Measurements from ENCODE around the gene TMEM259. TPM values are rescaled to one million over a fixed set of nuclear protein-coding genes. Genes with fewer than 3 reads are reported as not detected.
A peak's percentile ranks its signal among the peaks of the same experiment; 100 is the strongest.

TMEM259 gene
- total RNA-seq, 4 donors from 2014 or later = 146 to 179 (median 154) TPM

- no CpG with 5 or more reads among the region's 29 CpGs for WGBS, 2 donors (ENCODE audit: low coverage in 1 of 2)
- H3K27ac ChIP-seq = peak overlapping the region in 1 of 4 donors; percentile 69
- ATAC-seq = no peak
Observed at GRCh38 chr19:1009981-1010538, 10.9 kb downstream of the TMEM259 start.

DNA sequence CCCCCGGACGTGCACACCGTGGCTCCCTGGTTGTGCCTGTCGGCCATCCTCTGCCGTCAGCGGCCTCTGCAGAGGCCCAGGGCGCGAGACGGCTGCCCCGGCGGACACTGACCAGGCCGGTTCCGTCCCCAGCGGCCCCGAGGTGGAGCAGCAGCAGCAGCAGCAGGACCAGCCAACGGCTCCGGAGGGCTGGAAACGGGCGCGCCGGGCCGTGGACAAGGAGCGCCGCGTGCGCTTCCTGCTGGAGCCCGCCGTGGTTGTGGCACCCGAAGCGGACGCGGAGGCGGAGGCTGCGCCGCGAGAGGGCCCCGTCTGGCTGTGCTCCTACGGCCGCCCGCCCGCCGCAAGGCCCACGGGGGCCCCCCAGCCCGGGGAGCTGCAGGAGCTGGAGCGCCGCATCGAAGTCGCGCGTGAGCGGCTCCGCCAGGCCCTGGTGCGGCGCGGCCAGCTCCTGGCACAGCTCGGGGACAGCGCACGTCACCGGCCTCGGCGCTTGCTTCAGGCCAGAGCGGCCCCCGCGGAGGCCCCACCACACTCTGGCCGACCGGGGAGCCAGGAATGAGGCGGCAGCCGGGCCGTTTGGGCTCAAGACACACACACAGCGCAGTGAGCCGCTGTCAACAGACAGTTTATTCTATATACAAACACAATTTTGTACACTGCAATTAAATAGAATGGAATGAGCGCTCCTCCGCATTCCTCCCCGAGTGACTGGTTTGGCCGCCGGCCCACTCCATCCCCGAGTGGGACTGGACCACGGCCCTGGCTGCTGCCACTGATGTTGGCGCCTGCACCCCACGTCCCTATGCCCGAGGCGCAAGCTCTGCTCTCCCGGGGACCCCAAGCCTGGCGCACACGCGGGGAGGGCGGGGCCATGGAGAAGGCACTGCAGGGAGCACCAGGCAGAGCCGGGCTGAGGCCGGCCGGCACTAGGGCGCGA, 11.6 kb downstream of the TMEM259 start:
- ATAC-seq = no peak
- H3K36me3 ChIP-seq = peaks cover 0 to 58% of the 10 kb centered on the region in 2 donors
- H3K27ac ChIP-seq = peak overlapping the region in 1 of 4 donors; percentile 69
- H3K4me3 ChIP-seq = no peak overlapping the region
- TF ChIP-seq EP300 (IDR thresholded peaks at IDR 0.05) = no peak
- TF ChIP-seq, protein P1, sequence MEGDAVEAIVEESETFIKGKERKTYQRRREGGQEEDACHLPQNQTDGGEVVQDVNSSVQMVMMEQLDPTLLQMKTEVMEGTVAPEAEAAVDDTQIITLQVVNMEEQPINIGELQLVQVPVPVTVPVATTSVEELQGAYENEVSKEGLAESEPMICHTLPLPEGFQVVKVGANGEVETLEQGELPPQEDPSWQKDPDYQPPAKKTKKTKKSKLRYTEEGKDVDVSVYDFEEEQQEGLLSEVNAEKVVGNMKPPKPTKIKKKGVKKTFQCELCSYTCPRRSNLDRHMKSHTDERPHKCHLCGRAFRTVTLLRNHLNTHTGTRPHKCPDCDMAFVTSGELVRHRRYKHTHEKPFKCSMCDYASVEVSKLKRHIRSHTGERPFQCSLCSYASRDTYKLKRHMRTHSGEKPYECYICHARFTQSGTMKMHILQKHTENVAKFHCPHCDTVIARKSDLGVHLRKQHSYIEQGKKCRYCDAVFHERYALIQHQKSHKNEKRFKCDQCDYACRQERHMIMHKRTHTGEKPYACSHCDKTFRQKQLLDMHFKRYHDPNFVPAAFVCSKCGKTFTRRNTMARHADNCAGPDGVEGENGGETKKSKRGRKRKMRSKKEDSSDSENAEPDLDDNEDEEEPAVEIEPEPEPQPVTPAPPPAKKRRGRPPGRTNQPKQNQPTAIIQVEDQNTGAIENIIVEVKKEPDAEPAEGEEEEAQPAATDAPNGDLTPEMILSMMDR (IDR thresholded peaks at IDR 0.05) = no peak
- TF ChIP-seq POLR2AphosphoS5 (IDR thresholded peaks at IDR 0.05) = peak; percentile 27
- WGBS, 2 donors (ENCODE audit: low coverage in 1 of 2) = no CpG with 5 or more reads among the region's 92 CpGs
- peaks cover 2% of the 10 kb centered on the region for H3K27me3 ChIP-seq
- H3K4me1 ChIP-seq = peaks cover 0 to 11% (median 0%) of the 10 kb centered on the region in 3 donors
- H3K9me3 ChIP-seq = no peaks in the 10 kb centered on the region

More at GRCh38 chr19:1009981-1010538, 10.9 kb downstream of the TMEM259 start:
- peaks cover 0 to 18% (median 1%) of the 10 kb centered on the region in 3 donors for H3K4me1 ChIP-seq
- peaks cover 0 to 66% of the 10 kb centered on the region in 2 donors for H3K36me3 ChIP-seq
- no peak overlapping the region for H3K4me3 ChIP-seq
- no peaks in the 10 kb centered on the region for H3K9me3 ChIP-seq
- H3K27me3 ChIP-seq = no peaks in the 10 kb centered on the region
- TF ChIP-seq EP300 (IDR thresholded peaks at IDR 0.05) (no peak), POLR2AphosphoS5 (IDR thresholded peaks at IDR 0.05) (no peak), POLR2A (IDR thresholded peaks at IDR 0.05) (no peak)
- TF ChIP-seq, protein P1 (IDR thresholded peaks at IDR 0.05) = no peak

GRCh38 chr19:1008268-1009040, 12.5 kb downstream of the TMEM259 start:
- TF ChIP-seq POLR2AphosphoS5 (IDR thresholded peaks at IDR 0.05) (no peak), EP300 (IDR thresholded peaks at IDR 0.05) (no peak), POLR2A (IDR thresholded peaks at IDR 0.05) (no peak)
- TF ChIP-seq, protein P1 (IDR thresholded peaks at IDR 0.05) = no peak
- Histone ChIP-seq H3K27me3 (peaks cover 10% of the 10 kb centered on the region), H3K27ac (peak overlapping the region in 1 of 4 donors; percentile 69), H3K9me3 (no peaks in the 10 kb centered on the region), H3K4me1 (peaks cover 0 to 2% (median 0%) of the 10 kb centered on the region in 3 donors), H3K4me3 (no peak overlapping the region), H3K36me3 (peaks cover 0 to 50% of the 10 kb centered on the region in 2 donors)
- 95 to 98% methylated on average over 4 to 9 of the region's 45 CpGs for WGBS, 2 donors (ENCODE audit: low coverage in 1 of 2)
- ATAC-seq = no peak

DNA sequence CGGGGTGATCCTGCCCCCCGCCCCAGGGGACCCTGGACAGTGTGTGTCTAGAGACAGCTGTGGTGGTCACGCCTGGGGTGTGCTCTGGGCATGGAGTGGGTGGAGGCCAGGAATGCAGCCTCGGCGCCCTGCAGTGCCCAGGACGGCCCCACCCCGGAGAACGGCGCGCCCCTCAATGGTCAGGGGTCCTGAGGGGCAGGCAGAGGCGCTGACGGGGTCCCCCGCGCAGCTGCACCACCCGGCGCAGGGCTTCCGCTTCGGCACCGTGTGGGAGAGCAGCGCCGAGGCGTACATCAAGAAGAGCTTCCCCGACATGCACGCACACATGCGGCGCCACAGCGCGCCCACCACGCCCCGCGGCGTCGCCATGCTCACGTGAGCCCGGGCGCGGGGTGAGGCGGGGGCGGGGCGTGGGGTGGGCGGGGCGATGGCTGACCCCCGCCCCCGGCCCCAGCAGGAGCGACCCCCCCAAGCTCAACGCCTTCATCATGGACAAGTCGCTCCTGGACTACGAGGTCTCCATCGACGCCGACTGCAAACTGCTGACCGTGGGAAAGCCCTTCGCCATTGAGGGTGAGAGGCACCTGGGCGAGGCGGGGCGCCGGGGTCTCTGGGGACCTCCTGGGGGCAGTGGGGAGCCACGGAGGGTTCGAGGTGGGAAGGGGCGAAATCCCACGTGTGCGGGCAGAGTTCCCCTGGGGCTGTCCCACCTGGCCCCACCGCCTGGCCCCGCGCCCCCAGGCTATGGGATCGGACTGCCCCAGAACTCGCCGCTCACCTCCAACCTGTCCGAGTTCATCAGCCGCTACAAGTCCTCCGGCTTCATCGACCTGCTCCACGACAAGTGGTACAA, 13.3 kb downstream of the TMEM259 start:
- no peaks in the 10 kb centered on the region for H3K9me3 ChIP-seq
- peaks cover 0 to 41% of the 10 kb centered on the region in 2 donors for H3K36me3 ChIP-seq
- TF ChIP-seq POLR2AphosphoS5 (IDR thresholded peaks at IDR 0.05) = no peak
- TF ChIP-seq, protein P1 (IDR thresholded peaks at IDR 0.05) = no peak
- TF ChIP-seq POLR2A (IDR thresholded peaks at IDR 0.05) = no peak
- no peak for TF ChIP-seq EP300 (IDR thresholded peaks at IDR 0.05)
- H3K4me1 ChIP-seq = no peaks in the 10 kb centered on the region
- 85 to 88% methylated on average over 12 of the region's 73 CpGs for WGBS, 2 donors (ENCODE audit: low coverage in 1 of 2)
- H3K27me3 ChIP-seq = peaks cover 19% of the 10 kb centered on the region
- H3K4me3 ChIP-seq = no peak overlapping the region
- H3K27ac ChIP-seq = no peak overlapping the region
- no peak for ATAC-seq

Measured in gastroesophageal sphincter (tissue), 4 donors.